CD14-positive monocyte (primary cell): ENCODE data around the gene GCC2. TPM values are rescaled to one million over a fixed set of nuclear protein-coding genes. Genes with fewer than 3 reads are reported as not detected.
"Not testable (repeated sequence)": the region's sequence is repeated elsewhere in the genome, so short reads cannot be mapped to it uniquely, and the experiment has no call there.

Source experiments
- DNase-seq, 3 donors: peaks; one replicate each; pipeline ENCODE4 v3.0.0-alpha.2; 2011 to 2022
- H2AFZ ChIP-seq: 2 replicates; pipeline ENCODE4 v1.6.0; 2012; ENCODE audit warnings: mild to moderate bottlenecking, low read depth, low read length, inconsistent platforms; ENCODE audit not compliant: insufficient read depth, poor library complexity, severe bottlenecking
- H3K27ac ChIP-seq, 2 donors: 1 replicate in 1 of 2; 2 replicates in 1 of 2; pipeline ENCODE4 v1.5.1; 2012 to 2013; ENCODE audit warnings: low read length in 2 of 2, control low read depth in 1 of 2, inconsistent platforms in 1 of 2, low read depth in 1 of 2, mild to moderate bottlenecking in 1 of 2
- H3K27me3 ChIP-seq, 2 donors: one replicate each; pipeline versions ENCODE4 v1.6.0 to v1.6.1; 2011 to 2013; ENCODE audit warnings: low read length in 2 of 2; ENCODE audit not compliant: control insufficient read depth in 2 of 2, insufficient read depth in 2 of 2
- H3K36me3 ChIP-seq, 2 donors: replicated peaks in 1 of 2; 1 replicate in 1 of 2; 2 replicates in 1 of 2; pipeline versions ENCODE4 v1.5.1 to v1.6.1; 2012 to 2013; ENCODE audit warnings: low read length in 2 of 2, control low read depth in 1 of 2, inconsistent platforms in 1 of 2, mild to moderate bottlenecking in 1 of 2; ENCODE audit not compliant: insufficient read depth in 2 of 2, control insufficient read depth in 1 of 2
- H3K4me1 ChIP-seq, 2 donors: 1 replicate in 1 of 2; 2 replicates in 1 of 2; pipeline versions ENCODE4 v1.5.1 to v1.6.1; 2012 to 2013; ENCODE audit warnings: low read length in 2 of 2, control low read depth in 1 of 2, inconsistent platforms in 1 of 2, mild to moderate bottlenecking in 1 of 2, moderate library complexity in 1 of 2; ENCODE audit not compliant: insufficient read depth in 2 of 2, control insufficient read depth in 1 of 2
- H3K4me2 ChIP-seq: replicated peaks from 2 replicates; pipeline ENCODE3; 2012; ENCODE audit warnings: low read length, moderate library complexity, mild to moderate bottlenecking; ENCODE audit not compliant: poor library complexity, severe bottlenecking; ENCODE audit errors: extremely low read depth
- H3K4me3 ChIP-seq, 3 experiments: fragments of 200-600 bp in 1 of 3; sonication (generic) in 1 of 3; replicated peaks in 1 of 3; 1 replicate in 2 of 3; 2 replicates in 1 of 3; pipeline ENCODE4 v1.5.1; 2011 to 2013; ENCODE audit warnings: low read length in 3 of 3, mild to moderate bottlenecking in 3 of 3, control low read depth in 2 of 3, low read depth in 2 of 3, inconsistent platforms in 1 of 3, moderate library complexity in 1 of 3
- H3K79me2 ChIP-seq: 2 replicates; pipeline ENCODE4 v1.6.0; 2012; ENCODE audit warnings: mild to moderate bottlenecking, control low read depth, inconsistent platforms, low read length, moderate library complexity; ENCODE audit not compliant: insufficient read depth
- H3K9ac ChIP-seq: 2 replicates; pipeline ENCODE4 v1.6.0; 2017; ENCODE audit warnings: low read length, mild to moderate bottlenecking; ENCODE audit not compliant: insufficient read depth, poor library complexity, severe bottlenecking
- H3K9me3 ChIP-seq, 2 donors: replicated peaks in 1 of 2; 1 replicate in 1 of 2; 2 replicates in 1 of 2; pipeline versions ENCODE4 v1.5.1 to v1.6.1; 2012 to 2013; ENCODE audit warnings: low read length in 2 of 2, control low read depth in 1 of 2; ENCODE audit not compliant: control insufficient read depth in 1 of 2, insufficient read depth in 1 of 2
- H4K20me1 ChIP-seq: 2 replicates; pipeline ENCODE4 v1.6.0; 2012; ENCODE audit warnings: mild to moderate bottlenecking, low read length, control low read depth, moderate library complexity; ENCODE audit not compliant: insufficient read depth
- H3K27ac Mint-ChIP-seq, 7 donors: one replicate each; pipeline ENCODE4 v1.8.0; 2020; ENCODE audit warnings: mild to moderate bottlenecking in 7 of 7, mixed read lengths in 7 of 7, moderate library complexity in 6 of 7, inconsistent platforms in 2 of 7
- H3K27me3 Mint-ChIP-seq, 3 donors: one replicate each; pipeline ENCODE4 v1.8.0; 2021 to 2022; ENCODE audit warnings: low read depth in 3 of 3, mild to moderate bottlenecking in 3 of 3, mixed read lengths in 3 of 3, moderate library complexity in 3 of 3, inconsistent platforms in 1 of 3
- H3K36me3 Mint-ChIP-seq, 2 donors: one replicate each; pipeline ENCODE4 v1.8.0; 2020; ENCODE audit warnings: mixed read lengths in 2 of 2, inconsistent platforms in 1 of 2, mild to moderate bottlenecking in 1 of 2
- H3K4me1 Mint-ChIP-seq: one replicate; pipeline ENCODE4 v1.8.0; 2020; ENCODE audit warnings: mild to moderate bottlenecking, mixed read lengths
- H3K4me3 Mint-ChIP-seq, 2 donors: one replicate each; pipeline ENCODE4 v1.8.0; 2020; ENCODE audit warnings: mild to moderate bottlenecking in 2 of 2, mixed read lengths in 2 of 2, moderate library complexity in 1 of 2
- H3K9me3 Mint-ChIP-seq, 7 donors: one replicate each; pipeline ENCODE4 v1.8.0; 2020 to 2022; ENCODE audit warnings: mixed read lengths in 7 of 7, mild to moderate bottlenecking in 6 of 7, moderate library complexity in 6 of 7, inconsistent platforms in 2 of 7
- WGBS: methylation state at CpG from one replicate; pipeline ENCODE4 v1.1.5; 2013; ENCODE audit warnings: missing lambda C conversion rate; ENCODE audit not compliant: insufficient coverage; 5-methylcytosine and 5-hydroxymethylcytosine counted together
- intact Hi-C, 2 donors: fragments of 100-400 bp; cut with micrococcal nuclease; formaldehyde crosslinking; loops; one replicate each; pipeline versions ENCODE4 v1.15.0 to v1.15.1; 2023
- polyA plus RNA-seq, 3 donors: library from polyadenylated mRNA; depleted of rRNA in 1 of 3; unstranded in 2 of 3; stranded (reverse) in 1 of 3; fragments of 300-500 nt in 2 of 3; fragments of >200 nt in 1 of 3; fragmentation: Illumina TruSeq in 2 of 3; gene quantifications; 1 replicate in 2 of 3; 2 replicates in 1 of 3; pipeline ENCODE4 v1.2.3, GENCODE V29; 2012 to 2021
- TF ChIP-seq, protein P1 (sequence below): fragments of 200-600 bp; IDR thresholded peaks from one replicate; pipeline ENCODE4 v1.8.0; 2022; ENCODE audit warnings: antibody characterized with exemption, mild to moderate bottlenecking

The GCC2 gene
- polyA plus RNA-seq, 3 donors, result 6.0 to 13.7 (median 6.6) TPM

GRCh38 chr2:108428286-108429009 lies 20.6 kb upstream of the GCC2 start:
- H3K9me3 Mint-ChIP-seq, result peaks cover 0 to 14% (median 5%) of the 10 kb centered on the region in 7 donors
- Histone ChIP-seq H3K79me2 (no peaks in the 10 kb centered on the region), H3K4me2 (no peak overlapping the region), H4K20me1 (no peaks in the 10 kb centered on the region), H3K4me3 (no peak overlapping the region), H2AFZ (no peak overlapping the region), H3K27ac (no peak overlapping the region), H3K27me3 (no peaks in the 10 kb centered on the region), H3K36me3 (no peaks in the 10 kb centered on the region), H3K9me3 (no peaks in the 10 kb centered on the region), H3K9ac (no peak overlapping the region), H3K4me1 (no peaks in the 10 kb centered on the region)
- H3K27me3 Mint-ChIP-seq, result peaks cover 0 to 5% (median 3%) of the 10 kb centered on the region in 3 donors
- H3K36me3 Mint-ChIP-seq, result no peaks in the 10 kb centered on the region
- H3K4me3 Mint-ChIP-seq, result no peak overlapping the region
- no CpG with 5 or more reads among the region's 2 CpGs for WGBS
- no peak for DNase-seq
- no peaks in the 10 kb centered on the region for H3K4me1 Mint-ChIP-seq
- TF ChIP-seq, protein P1, sequence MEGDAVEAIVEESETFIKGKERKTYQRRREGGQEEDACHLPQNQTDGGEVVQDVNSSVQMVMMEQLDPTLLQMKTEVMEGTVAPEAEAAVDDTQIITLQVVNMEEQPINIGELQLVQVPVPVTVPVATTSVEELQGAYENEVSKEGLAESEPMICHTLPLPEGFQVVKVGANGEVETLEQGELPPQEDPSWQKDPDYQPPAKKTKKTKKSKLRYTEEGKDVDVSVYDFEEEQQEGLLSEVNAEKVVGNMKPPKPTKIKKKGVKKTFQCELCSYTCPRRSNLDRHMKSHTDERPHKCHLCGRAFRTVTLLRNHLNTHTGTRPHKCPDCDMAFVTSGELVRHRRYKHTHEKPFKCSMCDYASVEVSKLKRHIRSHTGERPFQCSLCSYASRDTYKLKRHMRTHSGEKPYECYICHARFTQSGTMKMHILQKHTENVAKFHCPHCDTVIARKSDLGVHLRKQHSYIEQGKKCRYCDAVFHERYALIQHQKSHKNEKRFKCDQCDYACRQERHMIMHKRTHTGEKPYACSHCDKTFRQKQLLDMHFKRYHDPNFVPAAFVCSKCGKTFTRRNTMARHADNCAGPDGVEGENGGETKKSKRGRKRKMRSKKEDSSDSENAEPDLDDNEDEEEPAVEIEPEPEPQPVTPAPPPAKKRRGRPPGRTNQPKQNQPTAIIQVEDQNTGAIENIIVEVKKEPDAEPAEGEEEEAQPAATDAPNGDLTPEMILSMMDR, result no peak
- H3K27ac Mint-ChIP-seq, result no peak overlapping the region
- intact Hi-C loops, result no loop called here

GRCh38 chr2:108435578-108435977 lies 13.4 kb upstream of the GCC2 start:
- H2AFZ ChIP-seq, H3K9me3 ChIP-seq, H3K79me2 ChIP-seq, H3K4me1 Mint-ChIP-seq, H3K4me3 Mint-ChIP-seq, H3K4me2 ChIP-seq, H3K27me3 ChIP-seq, H3K9ac ChIP-seq, intact Hi-C loops, H3K4me3 ChIP-seq, H3K27ac ChIP-seq, DNase-seq, H3K4me1 ChIP-seq, H3K27me3 Mint-ChIP-seq, H4K20me1 ChIP-seq, H3K36me3 Mint-ChIP-seq, H3K27ac Mint-ChIP-seq, H3K36me3 ChIP-seq: not testable (repeated sequence)
- H3K9me3 Mint-ChIP-seq, result peaks cover 0 to 12% (median 7%) of the 10 kb centered on the region in 7 donors
- no CpG with 5 or more reads among the region's 1 CpG for WGBS
